Fibroblast of the aortic adventitia (primary cell): Measurements from ENCODE around the gene TIRAP. TPM values are rescaled to one million over a fixed set of nuclear protein-coding genes. Genes with fewer than 3 reads are reported as not detected.

Source experiments
- DNase-seq: peaks from one replicate; pipeline ENCODE4 v3.0.0-alpha.2; 2010; ENCODE audit warnings: low read depth
- H3K4me3 ChIP-seq: 2 replicates; pipeline ENCODE4 v1.5.1; 2011; ENCODE audit warnings: low read depth, mild to moderate bottlenecking, control low read depth, low read length, moderate library complexity
- total RNA-seq: library from RNA; depleted of rRNA; stranded (reverse); fragments of >200 nt; gene quantifications from 2 replicates; pipeline ENCODE4 v1.2.3, GENCODE V29; 2012; ENCODE audit warnings: low replicate concordance
- TF ChIP-seq, protein P1 (sequence below): IDR thresholded peaks from 2 replicates; pipeline ENCODE4 v1.5.1; 2011; ENCODE audit warnings: mild to moderate bottlenecking, low read length, control low read depth, inconsistent platforms; ENCODE audit not compliant: insufficient read depth

TIRAP gene
- total RNA-seq, 1 donor, result 5.8 TPM

DNA sequence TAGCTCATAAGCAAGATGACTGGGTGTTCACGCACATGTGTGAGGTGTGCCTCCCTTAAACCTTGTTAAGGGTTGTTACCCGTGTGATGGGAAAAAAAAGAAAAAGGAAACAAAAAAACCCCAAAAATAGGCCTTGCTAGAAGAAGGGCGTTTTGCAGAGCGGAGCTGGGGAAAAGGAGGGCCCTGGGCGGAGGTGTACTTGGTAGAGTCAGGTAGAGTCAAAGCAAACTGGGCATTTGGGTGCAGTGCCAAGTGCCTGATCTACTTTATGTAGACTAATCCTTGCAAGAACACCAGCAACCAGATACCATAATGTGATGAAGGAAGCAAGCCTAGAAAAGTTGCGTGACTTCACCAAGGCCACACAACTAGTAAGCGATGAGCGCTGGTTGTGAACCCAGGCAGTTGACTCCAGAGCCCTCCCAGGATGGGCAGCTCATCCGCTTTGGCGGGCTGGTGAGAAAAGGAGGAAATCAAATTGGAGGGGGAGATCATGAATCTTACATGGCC lies 1.2 kb upstream of the TIRAP start:
- no peak for DNase-seq
- H3K4me3 ChIP-seq, result no peak overlapping the region
- TF ChIP-seq, protein P1, sequence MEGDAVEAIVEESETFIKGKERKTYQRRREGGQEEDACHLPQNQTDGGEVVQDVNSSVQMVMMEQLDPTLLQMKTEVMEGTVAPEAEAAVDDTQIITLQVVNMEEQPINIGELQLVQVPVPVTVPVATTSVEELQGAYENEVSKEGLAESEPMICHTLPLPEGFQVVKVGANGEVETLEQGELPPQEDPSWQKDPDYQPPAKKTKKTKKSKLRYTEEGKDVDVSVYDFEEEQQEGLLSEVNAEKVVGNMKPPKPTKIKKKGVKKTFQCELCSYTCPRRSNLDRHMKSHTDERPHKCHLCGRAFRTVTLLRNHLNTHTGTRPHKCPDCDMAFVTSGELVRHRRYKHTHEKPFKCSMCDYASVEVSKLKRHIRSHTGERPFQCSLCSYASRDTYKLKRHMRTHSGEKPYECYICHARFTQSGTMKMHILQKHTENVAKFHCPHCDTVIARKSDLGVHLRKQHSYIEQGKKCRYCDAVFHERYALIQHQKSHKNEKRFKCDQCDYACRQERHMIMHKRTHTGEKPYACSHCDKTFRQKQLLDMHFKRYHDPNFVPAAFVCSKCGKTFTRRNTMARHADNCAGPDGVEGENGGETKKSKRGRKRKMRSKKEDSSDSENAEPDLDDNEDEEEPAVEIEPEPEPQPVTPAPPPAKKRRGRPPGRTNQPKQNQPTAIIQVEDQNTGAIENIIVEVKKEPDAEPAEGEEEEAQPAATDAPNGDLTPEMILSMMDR, result no peak

DNA sequence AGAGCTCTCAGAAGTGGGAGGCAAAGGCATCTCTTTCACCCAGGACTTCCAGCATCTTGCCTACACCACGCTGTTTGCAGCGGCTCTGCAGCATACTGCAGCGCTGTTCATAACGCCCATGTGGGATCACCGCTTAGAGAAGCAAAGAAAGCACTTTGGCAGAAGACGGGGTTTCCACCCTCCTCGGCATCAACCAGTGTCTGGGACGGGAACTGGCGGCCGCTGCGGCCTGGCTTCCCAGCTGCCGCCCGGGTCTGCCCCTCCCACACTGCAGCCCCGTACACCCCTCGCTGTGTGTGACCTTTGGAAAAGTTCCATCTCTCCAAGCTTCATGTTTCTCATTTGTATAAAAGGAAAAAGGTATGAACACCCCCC lies 545 bp upstream of the TIRAP start:
- peak; percentile 61 for DNase-seq
- TF ChIP-seq, protein P1, result peak; percentile 13
- peak overlapping the region; percentile 77 for H3K4me3 ChIP-seq

DNA sequence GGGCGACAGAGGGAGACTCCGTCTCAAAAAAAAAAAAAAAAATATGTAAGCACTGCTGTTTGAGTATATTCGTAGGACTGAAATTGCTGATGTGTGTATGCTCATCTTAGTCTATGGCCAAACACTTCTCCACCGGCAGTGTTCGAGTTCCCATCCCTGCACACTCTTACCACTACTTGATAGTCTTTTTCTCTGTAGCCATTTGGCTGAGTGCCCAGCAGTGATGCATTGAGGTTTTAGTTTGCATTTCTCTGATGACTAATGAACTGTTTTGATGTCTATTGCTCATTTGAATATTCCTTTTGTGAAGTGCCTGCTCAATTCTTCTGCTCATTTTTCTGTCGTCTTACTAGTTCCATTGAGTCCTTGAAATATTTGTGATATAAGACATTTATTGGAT lies 1.9 kb downstream of the TIRAP start:
- DNase-seq, result peak; percentile 94
- TF ChIP-seq, protein P1, result no peak
- no peak overlapping the region for H3K4me3 ChIP-seq

DNA sequence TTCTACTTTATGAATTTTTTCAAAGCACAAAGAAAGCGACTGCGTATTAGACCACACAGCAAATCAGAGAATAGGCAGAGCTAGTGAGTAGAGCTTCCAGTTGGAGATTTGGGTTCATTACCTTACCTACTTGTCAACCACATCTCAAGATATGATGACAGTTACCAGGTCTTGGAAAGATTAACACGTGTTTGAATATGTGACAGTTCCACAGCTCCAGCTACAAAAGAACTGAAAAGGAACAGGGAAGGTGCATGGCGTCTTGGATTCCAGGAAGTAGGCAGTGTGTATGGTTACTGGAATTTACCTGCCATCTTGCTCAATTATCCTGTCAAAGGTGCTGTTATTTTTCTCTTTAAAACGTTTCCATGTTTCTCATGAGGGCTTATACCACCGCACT lies 5.3 kb downstream of the TIRAP start:
- no peak overlapping the region for H3K4me3 ChIP-seq
- no peak for DNase-seq
- TF ChIP-seq, protein P1, result no peak

DNA sequence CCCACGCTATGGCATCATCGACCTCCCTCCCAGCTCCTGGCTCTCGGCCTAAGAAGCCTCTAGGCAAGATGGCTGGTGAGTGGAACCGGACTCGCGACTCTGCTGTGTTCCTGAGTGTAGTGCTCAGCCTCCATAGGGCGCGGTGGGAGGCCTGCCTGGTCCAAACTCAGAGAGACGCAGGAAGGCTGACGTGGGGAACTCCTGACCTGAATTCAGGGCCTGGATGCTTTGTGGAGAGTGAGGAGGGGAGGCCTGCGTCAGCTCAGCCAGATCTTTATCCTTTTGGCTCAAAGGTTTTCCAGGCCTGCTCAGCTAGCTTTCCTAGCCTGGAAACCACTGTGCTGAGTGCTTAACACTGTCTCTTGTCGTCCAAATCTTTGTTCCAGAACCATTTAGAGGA lies 8.0 kb downstream of the TIRAP start:
- H3K4me3 ChIP-seq, result no peak overlapping the region
- TF ChIP-seq, protein P1, result no peak
- no peak for DNase-seq

DNA sequence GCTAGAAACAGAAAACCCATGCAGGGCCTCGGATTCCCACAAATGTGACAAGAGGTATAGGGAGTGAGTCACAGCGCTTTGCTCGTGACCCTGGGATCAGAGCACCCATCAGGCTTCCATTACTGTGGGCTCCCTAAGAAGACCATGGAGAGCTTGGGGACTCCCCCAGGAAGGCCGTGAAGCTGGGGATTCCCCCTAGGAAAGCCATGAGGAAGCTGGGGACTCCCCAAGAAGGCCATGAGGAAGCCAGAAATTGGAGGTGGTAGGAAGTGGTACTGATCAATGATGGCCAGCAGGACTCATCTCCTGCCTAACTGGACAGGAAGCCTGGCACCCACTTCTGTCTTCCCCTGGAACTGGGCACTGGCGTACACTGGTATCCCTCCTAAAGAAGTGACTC lies 10.8 kb downstream of the TIRAP start:
- H3K4me3 ChIP-seq, result no peak overlapping the region
- TF ChIP-seq, protein P1, result no peak
- no peak for DNase-seq

DNA sequence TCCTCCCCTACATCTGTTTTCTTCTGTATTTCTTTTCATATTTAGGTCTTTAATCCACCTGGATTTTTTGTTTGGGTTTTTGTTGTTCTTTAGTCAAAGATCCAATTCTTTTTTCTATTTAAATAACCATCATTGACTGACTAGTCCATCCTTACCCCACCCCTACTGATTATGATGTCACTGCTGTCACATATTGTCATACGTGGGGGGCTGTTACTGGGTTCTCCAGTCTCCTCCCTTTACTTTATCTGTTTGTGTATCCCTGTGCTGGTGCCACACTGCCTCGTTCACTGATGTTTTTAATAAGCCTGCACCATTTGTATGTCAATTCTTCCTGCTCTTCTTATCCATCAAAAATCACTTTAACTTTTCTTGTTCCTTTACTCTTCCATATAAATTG lies 14.1 kb downstream of the TIRAP start:
- TF ChIP-seq, protein P1, result no peak
- DNase-seq, result no peak
- no peak overlapping the region for H3K4me3 ChIP-seq
